ENCODE results near the gene CNKSR3.

The CNKSR3 gene

DNA sequence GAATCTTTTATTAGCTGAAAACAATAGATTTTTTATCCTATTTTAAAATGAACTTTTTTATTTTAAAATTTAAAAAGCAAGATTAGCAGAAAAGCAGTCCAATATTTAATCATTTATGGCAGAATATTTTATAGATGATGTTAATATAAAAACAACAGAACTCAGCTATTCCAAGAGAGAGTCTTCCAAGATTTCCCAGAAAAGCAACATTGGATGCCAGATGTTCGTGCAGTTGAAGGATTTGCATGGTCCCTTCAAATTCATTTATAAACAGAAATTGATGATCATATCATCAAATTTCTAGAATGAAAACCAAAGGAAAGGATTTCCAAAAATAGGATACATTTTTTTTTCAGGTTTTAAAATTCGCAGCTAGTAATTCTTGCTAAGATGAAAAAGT lies 25.4 kb upstream of the CNKSR3 start:
- Mint-ChIP-seq H3K9me3 (no peaks in the 10 kb centered on the region), H3K27ac (no peak overlapping the region), H3K4me1 (peaks cover 54% of the 10 kb centered on the region), H3K36me3 (ENCODE audit: low read depth) (no peaks in the 10 kb centered on the region), H3K4me3 (no peak overlapping the region), H3K27me3 (ENCODE audit: low read depth, poor library complexity) (peaks cover 2% of the 10 kb centered on the region)
- DNase-seq: no peak
- TF ChIP-seq, protein P1, sequence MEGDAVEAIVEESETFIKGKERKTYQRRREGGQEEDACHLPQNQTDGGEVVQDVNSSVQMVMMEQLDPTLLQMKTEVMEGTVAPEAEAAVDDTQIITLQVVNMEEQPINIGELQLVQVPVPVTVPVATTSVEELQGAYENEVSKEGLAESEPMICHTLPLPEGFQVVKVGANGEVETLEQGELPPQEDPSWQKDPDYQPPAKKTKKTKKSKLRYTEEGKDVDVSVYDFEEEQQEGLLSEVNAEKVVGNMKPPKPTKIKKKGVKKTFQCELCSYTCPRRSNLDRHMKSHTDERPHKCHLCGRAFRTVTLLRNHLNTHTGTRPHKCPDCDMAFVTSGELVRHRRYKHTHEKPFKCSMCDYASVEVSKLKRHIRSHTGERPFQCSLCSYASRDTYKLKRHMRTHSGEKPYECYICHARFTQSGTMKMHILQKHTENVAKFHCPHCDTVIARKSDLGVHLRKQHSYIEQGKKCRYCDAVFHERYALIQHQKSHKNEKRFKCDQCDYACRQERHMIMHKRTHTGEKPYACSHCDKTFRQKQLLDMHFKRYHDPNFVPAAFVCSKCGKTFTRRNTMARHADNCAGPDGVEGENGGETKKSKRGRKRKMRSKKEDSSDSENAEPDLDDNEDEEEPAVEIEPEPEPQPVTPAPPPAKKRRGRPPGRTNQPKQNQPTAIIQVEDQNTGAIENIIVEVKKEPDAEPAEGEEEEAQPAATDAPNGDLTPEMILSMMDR (IDR thresholded peaks at IDR 0.05): no peak

DNA sequence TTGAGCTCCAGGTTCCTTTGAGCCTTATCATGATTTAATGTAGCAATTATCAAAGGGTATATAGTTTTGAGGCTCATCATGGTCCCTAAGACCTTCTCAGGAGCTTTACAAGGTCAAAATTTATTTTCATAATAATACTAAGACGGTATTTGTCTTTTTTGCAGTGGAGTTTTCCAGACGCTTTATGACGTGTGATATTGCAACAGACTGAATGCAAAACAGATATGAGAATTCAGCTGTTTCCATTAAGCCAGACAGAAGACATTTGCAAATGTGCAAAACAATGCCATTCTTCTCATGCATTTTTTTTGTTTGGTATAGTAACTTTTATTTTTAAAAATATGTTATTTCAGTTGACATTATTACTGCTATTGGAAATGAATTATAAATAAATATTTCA lies 24.7 kb upstream of the CNKSR3 start:
- no peak for DNase-seq
- Mint-ChIP-seq H3K4me1 (peaks cover 47% of the 10 kb centered on the region), H3K9me3 (no peaks in the 10 kb centered on the region), H3K27me3 (ENCODE audit: low read depth, poor library complexity) (peaks cover 2% of the 10 kb centered on the region), H3K27ac (no peak overlapping the region), H3K36me3 (ENCODE audit: low read depth) (no peaks in the 10 kb centered on the region), H3K4me3 (no peak overlapping the region)
- TF ChIP-seq, protein P1 (IDR thresholded peaks at IDR 0.05): no peak

DNA sequence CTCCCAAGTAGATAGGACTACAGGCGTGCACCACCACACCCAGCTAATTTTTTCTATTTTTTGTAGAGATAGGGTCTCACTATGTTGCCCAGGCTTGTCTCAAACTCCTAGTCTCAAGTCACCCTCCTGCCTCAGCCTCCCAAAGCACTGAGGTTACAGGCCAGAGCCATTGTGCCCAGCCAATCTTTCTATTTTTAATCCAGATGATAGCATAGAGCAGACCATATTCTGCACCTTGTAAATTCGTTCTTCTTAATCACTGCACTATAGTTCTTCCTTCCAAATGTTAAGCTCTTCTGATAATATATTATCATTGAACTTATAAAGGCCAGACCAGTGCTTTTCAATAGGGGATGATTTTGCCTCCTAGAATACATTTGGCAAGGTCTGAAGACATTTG lies 24.0 kb upstream of the CNKSR3 start:
- H3K9me3 Mint-ChIP-seq: no peaks in the 10 kb centered on the region
- H3K36me3 Mint-ChIP-seq (ENCODE audit: low read depth): no peaks in the 10 kb centered on the region
- no peak for DNase-seq
- no peak overlapping the region for H3K27ac Mint-ChIP-seq
- peaks cover 41% of the 10 kb centered on the region for H3K4me1 Mint-ChIP-seq
- TF ChIP-seq, protein P1 (IDR thresholded peaks at IDR 0.05): no peak
- peaks cover 2% of the 10 kb centered on the region for H3K27me3 Mint-ChIP-seq (ENCODE audit: low read depth, poor library complexity)
- H3K4me3 Mint-ChIP-seq: no peak overlapping the region

DNA sequence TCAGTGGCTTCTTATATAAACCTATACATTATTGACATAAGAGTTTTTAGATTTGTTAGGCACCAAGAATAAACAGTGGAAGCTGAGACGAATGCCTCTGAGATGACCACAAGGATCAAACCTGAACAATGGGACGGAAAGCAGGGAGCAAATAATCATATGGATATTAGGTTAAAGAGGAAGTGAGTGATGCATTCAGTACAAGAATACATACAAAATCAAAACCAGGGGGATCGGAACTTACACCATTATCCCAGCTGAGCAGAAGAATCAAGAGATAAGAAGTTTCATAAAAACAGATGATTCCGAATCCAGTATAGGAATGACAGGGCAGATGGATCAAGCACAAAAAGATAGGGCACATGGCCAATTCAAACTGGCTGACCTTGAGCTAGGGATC lies 21.9 kb upstream of the CNKSR3 start:
- Mint-ChIP-seq H3K4me1 (peaks cover 20% of the 10 kb centered on the region), H3K27ac (no peak overlapping the region), H3K36me3 (ENCODE audit: low read depth) (no peaks in the 10 kb centered on the region), H3K4me3 (no peak overlapping the region), H3K9me3 (no peaks in the 10 kb centered on the region), H3K27me3 (ENCODE audit: low read depth, poor library complexity) (peaks cover 2% of the 10 kb centered on the region)
- no peak for DNase-seq
- TF ChIP-seq, protein P1 (IDR thresholded peaks at IDR 0.05): no peak

DNA sequence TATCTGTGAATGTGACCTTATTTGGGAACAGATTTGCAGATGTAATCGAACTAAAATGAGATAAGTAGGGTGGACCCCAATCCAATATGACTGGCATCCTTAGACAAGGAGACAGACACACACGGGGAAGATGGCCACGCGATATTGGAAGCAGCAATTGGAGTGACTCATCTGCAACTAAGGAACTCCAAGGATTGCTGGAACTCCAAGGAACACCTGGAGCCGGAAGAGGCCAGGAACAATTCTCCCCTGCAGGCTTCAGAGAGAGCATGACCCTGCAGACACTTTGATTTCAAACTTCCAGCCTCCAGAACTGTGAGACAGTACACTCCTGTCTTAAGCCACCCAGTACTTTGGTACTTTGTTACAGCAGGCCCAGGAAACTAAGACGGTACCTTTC lies 19.5 kb upstream of the CNKSR3 start:
- no peaks in the 10 kb centered on the region for H3K9me3 Mint-ChIP-seq
- DNase-seq: no peak
- H3K27me3 Mint-ChIP-seq (ENCODE audit: low read depth, poor library complexity): no peaks in the 10 kb centered on the region
- TF ChIP-seq, protein P1 (IDR thresholded peaks at IDR 0.05): no peak
- no peaks in the 10 kb centered on the region for H3K36me3 Mint-ChIP-seq (ENCODE audit: low read depth)
- no peaks in the 10 kb centered on the region for H3K4me1 Mint-ChIP-seq
- H3K4me3 Mint-ChIP-seq: no peak overlapping the region
- no peak overlapping the region for H3K27ac Mint-ChIP-seq

DNA sequence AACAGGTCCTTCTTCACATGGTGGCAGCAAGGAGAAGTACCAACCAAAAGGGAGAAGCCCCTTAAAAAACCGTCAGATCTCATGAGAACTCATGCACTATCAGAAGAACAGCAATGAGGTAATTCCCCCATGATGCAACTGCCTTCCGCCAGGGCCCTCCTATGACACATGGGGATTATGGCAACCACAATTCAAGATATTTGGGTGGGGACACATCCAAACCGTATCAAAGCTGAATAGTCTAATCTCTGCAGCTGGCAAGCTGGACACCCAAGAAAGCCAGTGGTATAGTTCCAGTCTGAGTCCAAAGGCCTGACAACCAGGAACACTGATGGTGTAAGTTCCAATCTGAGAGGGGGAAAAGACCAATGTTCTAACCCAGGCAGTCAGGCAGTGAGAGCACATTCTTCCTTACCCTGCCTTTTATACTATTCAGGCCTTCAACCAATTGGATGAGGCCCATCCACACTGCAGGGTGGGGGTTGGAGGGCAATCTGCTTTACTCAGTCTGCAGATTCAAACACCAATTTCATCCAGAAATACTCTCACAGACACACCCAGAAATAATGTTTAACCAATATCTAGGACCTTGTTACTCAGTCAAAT lies 17.9 kb upstream of the CNKSR3 start:
- no peaks in the 10 kb centered on the region for H3K27me3 Mint-ChIP-seq (ENCODE audit: low read depth, poor library complexity)
- no peak overlapping the region for H3K27ac Mint-ChIP-seq
- no peaks in the 10 kb centered on the region for H3K4me1 Mint-ChIP-seq
- no peak for DNase-seq
- TF ChIP-seq, protein P1 (IDR thresholded peaks at IDR 0.05): no peak
- H3K9me3 Mint-ChIP-seq: peaks cover 5% of the 10 kb centered on the region
- no peaks in the 10 kb centered on the region for H3K36me3 Mint-ChIP-seq (ENCODE audit: low read depth)
- no peak overlapping the region for H3K4me3 Mint-ChIP-seq

Data from nephron progenitor cell (in vitro differentiated cells).